GM21360 (cell line): Measurements from ENCODE around the gene ECE1.
"Not testable (repeated sequence)": the region's sequence is repeated elsewhere in the genome, so short reads cannot be mapped to it uniquely, and the experiment has no call there.

Experiments used
- ATAC-seq: cut with Tn5 transposase; IDR thresholded peaks from one replicate; pipeline ENCODE4 v1.9.1; 2021; ENCODE audit warnings: mild to moderate bottlenecking, moderate library complexity; ENCODE audit not compliant: unreplicated experiment

Gene ECE1

GRCh38 chr1:21232044-21232443 lies 58.2 kb downstream of the ECE1 start:
- no peak for ATAC-seq

- no peak for ATAC-seq
Observed at GRCh38 chr1:21229246-21230000, 60.8 kb downstream of the ECE1 start.

- ATAC-seq: not testable (repeated sequence)
Observed at GRCh38 chr1:21228224-21228623, 62.0 kb downstream of the ECE1 start.

GRCh38 chr1:21225065-21225464 lies 65.2 kb downstream of the ECE1 start:
- ATAC-seq: no peak

GRCh38 chr1:21220815-21221214 lies 69.4 kb downstream of the ECE1 start:
- ATAC-seq: no peak

GRCh38 chr1:21219674-21220073 lies 70.6 kb downstream of the ECE1 start:
- no peak for ATAC-seq

- no peak for ATAC-seq
Observed at GRCh38 chr1:21217812-21218596, 72.3 kb downstream of the ECE1 start.

GRCh38 chr1:21216835-21217811 lies 73.1 kb downstream of the ECE1 start:
- ATAC-seq: no peak

- ATAC-seq: no peak
Observed at GRCh38 chr1:21212126-21212525, 78.1 kb downstream of the ECE1 start.

GRCh38 chr1:21208137-21208700 lies 82.0 kb downstream of the ECE1 start:
- not testable (repeated sequence) for ATAC-seq

- ATAC-seq: no peak
Observed at GRCh38 chr1:21206117-21206516, 84.1 kb downstream of the ECE1 start.

- ATAC-seq: no peak
Observed at GRCh38 chr1:21205416-21205815, 84.8 kb downstream of the ECE1 start.

GRCh38 chr1:21201650-21202049 lies 88.6 kb downstream of the ECE1 start:
- no peak for ATAC-seq

GRCh38 chr1:21201238-21201637 lies 89.0 kb downstream of the ECE1 start:
- not testable (repeated sequence) for ATAC-seq

- ATAC-seq: no peak
Observed at GRCh38 chr1:21200767-21201166, 89.5 kb downstream of the ECE1 start.

GRCh38 chr1:21198929-21199328 lies 91.3 kb downstream of the ECE1 start:
- no peak for ATAC-seq

- ATAC-seq: no peak
Observed at GRCh38 chr1:21192871-21193270, 97.4 kb downstream of the ECE1 start.

GRCh38 chr1:21192284-21192683 lies 98.0 kb downstream of the ECE1 start:
- ATAC-seq: no peak

- not testable (repeated sequence) for ATAC-seq
Observed at GRCh38 chr1:21190771-21191170, 99.5 kb downstream of the ECE1 start.

GRCh38 chr1:21189906-21190500 lies 100.3 kb downstream of the ECE1 start:
- ATAC-seq: no peak
